HL-60 (cell line): ENCODE results near the gene GFOD1.

Source experiments
- GABPA ChIP-seq: IDR thresholded peaks from 2 replicates; pipeline ENCODE4 v1.6.1; 2012; ENCODE audit warnings: low read depth
- POLR2AphosphoS5 ChIP-seq: IDR thresholded peaks from 2 replicates; pipeline ENCODE4 v1.6.1; 2012; ENCODE audit warnings: low read depth
- TF ChIP-seq, protein P1 (sequence below): IDR thresholded peaks from one replicate; pipeline ENCODE4 v1.5.1; 2011; ENCODE audit warnings: low read length, control low read depth, inconsistent platforms; ENCODE audit not compliant: insufficient read depth
- TF ChIP-seq, protein P2 (sequence below): IDR thresholded peaks from 2 replicates; pipeline ENCODE4 v1.6.1; 2012; ENCODE audit warnings: low read depth; ENCODE audit not compliant: insufficient replicate concordance

GRCh38 chr6:13413466-13413862, 73.9 kb downstream of the GFOD1 start:
- TF ChIP-seq, protein P1, sequence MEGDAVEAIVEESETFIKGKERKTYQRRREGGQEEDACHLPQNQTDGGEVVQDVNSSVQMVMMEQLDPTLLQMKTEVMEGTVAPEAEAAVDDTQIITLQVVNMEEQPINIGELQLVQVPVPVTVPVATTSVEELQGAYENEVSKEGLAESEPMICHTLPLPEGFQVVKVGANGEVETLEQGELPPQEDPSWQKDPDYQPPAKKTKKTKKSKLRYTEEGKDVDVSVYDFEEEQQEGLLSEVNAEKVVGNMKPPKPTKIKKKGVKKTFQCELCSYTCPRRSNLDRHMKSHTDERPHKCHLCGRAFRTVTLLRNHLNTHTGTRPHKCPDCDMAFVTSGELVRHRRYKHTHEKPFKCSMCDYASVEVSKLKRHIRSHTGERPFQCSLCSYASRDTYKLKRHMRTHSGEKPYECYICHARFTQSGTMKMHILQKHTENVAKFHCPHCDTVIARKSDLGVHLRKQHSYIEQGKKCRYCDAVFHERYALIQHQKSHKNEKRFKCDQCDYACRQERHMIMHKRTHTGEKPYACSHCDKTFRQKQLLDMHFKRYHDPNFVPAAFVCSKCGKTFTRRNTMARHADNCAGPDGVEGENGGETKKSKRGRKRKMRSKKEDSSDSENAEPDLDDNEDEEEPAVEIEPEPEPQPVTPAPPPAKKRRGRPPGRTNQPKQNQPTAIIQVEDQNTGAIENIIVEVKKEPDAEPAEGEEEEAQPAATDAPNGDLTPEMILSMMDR = no peak
- TF ChIP-seq POLR2AphosphoS5 (no peak), GABPA (no peak)
- TF ChIP-seq, protein P2, sequence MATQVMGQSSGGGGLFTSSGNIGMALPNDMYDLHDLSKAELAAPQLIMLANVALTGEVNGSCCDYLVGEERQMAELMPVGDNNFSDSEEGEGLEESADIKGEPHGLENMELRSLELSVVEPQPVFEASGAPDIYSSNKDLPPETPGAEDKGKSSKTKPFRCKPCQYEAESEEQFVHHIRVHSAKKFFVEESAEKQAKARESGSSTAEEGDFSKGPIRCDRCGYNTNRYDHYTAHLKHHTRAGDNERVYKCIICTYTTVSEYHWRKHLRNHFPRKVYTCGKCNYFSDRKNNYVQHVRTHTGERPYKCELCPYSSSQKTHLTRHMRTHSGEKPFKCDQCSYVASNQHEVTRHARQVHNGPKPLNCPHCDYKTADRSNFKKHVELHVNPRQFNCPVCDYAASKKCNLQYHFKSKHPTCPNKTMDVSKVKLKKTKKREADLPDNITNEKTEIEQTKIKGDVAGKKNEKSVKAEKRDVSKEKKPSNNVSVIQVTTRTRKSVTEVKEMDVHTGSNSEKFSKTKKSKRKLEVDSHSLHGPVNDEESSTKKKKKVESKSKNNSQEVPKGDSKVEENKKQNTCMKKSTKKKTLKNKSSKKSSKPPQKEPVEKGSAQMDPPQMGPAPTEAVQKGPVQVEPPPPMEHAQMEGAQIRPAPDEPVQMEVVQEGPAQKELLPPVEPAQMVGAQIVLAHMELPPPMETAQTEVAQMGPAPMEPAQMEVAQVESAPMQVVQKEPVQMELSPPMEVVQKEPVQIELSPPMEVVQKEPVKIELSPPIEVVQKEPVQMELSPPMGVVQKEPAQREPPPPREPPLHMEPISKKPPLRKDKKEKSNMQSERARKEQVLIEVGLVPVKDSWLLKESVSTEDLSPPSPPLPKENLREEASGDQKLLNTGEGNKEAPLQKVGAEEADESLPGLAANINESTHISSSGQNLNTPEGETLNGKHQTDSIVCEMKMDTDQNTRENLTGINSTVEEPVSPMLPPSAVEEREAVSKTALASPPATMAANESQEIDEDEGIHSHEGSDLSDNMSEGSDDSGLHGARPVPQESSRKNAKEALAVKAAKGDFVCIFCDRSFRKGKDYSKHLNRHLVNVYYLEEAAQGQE = no peak
